H9 (cell line): ENCODE results near the gene XRRA1. TPM values are rescaled to one million over a fixed set of nuclear protein-coding genes. Genes with fewer than 3 reads are reported as not detected.

Experiments
- DNase-seq: peaks from one replicate; pipeline ENCODE4 v3.0.0-alpha.2; 2017
- H2AFZ ChIP-seq: one replicate; pipeline ENCODE4 v1.6.1; 2013; ENCODE audit warnings: mild to moderate bottlenecking, low read length, control low read depth, moderate library complexity
- H2AK5ac ChIP-seq: 2 replicates; pipeline ENCODE4 v1.6.1; 2013; ENCODE audit warnings: low read length, control low read depth, mixed read lengths; ENCODE audit not compliant: insufficient read length
- H2BK120ac ChIP-seq: one replicate; pipeline ENCODE4 v1.6.1; 2013; ENCODE audit warnings: low read depth, mild to moderate bottlenecking, low read length, control low read depth, inconsistent platforms; ENCODE audit not compliant: poor library complexity, severe bottlenecking
- H2BK12ac ChIP-seq: 2 replicates; pipeline ENCODE4 v1.6.1; 2013; ENCODE audit warnings: low read length, control low read depth, mixed read lengths, low read depth; ENCODE audit not compliant: insufficient read length
- H2BK15ac ChIP-seq: 2 replicates; pipeline ENCODE4 v1.6.1; 2013; ENCODE audit warnings: low read depth, low read length, control low read depth
- H2BK20ac ChIP-seq: one replicate; pipeline ENCODE4 v1.6.1; 2013; ENCODE audit warnings: low read depth, mild to moderate bottlenecking, low read length, control low read depth, inconsistent platforms; ENCODE audit not compliant: poor library complexity, severe bottlenecking
- H2BK5ac ChIP-seq: 2 replicates; pipeline ENCODE4 v1.6.1; 2013; ENCODE audit warnings: low read length, control low read depth, mixed read lengths; ENCODE audit not compliant: insufficient read length
- H3K14ac ChIP-seq: 2 replicates; pipeline ENCODE4 v1.6.1; 2013; ENCODE audit warnings: low read length, control low read depth; ENCODE audit not compliant: insufficient read depth
- H3K18ac ChIP-seq: 2 replicates; pipeline ENCODE4 v1.6.1; 2013; ENCODE audit warnings: low read depth, mild to moderate bottlenecking, mixed read lengths, low read length, control low read depth; ENCODE audit not compliant: insufficient read length
- H3K23ac ChIP-seq: 2 replicates; pipeline ENCODE4 v1.6.1; 2013; ENCODE audit warnings: low read length, control low read depth, mixed read lengths, low read depth; ENCODE audit not compliant: insufficient read length
- H3K23me2 ChIP-seq: 2 replicates; pipeline ENCODE4 v1.6.1; 2013; ENCODE audit warnings: low read depth, mild to moderate bottlenecking, mixed read lengths, low read length, control low read depth; ENCODE audit not compliant: insufficient read length, poor library complexity, severe bottlenecking
- H3K27ac ChIP-seq: 2 replicates; pipeline ENCODE4 v1.5.1; 2013; ENCODE audit warnings: low read length, control low read depth, mixed read lengths, low read depth; ENCODE audit not compliant: insufficient read length
- H3K27me3 ChIP-seq: 2 replicates; pipeline ENCODE4 v1.6.1; 2013; ENCODE audit warnings: low read length, control low read depth, inconsistent platforms; ENCODE audit not compliant: insufficient read depth
- H3K4ac ChIP-seq: 2 replicates; pipeline ENCODE4 v1.6.1; 2013; ENCODE audit warnings: low read depth, mild to moderate bottlenecking, control low read depth, inconsistent platforms, low read length, moderate library complexity
- H3K4me1 ChIP-seq: 2 replicates; pipeline ENCODE4 v1.6.1; 2013; ENCODE audit warnings: low read length, control low read depth, inconsistent platforms; ENCODE audit not compliant: insufficient read depth
- H3K4me2 ChIP-seq: 2 replicates; pipeline ENCODE4 v1.6.1; 2013; ENCODE audit warnings: low read length, control low read depth, mixed read lengths; ENCODE audit not compliant: insufficient read length, insufficient read depth
- H3K56ac ChIP-seq: 2 replicates; pipeline ENCODE4 v1.6.1; 2013; ENCODE audit warnings: low read depth, mild to moderate bottlenecking, mixed read lengths, low read length, control low read depth; ENCODE audit not compliant: insufficient read length
- H3K79me1 ChIP-seq: 2 replicates; pipeline ENCODE4 v1.6.1; 2013; ENCODE audit warnings: low read depth, mild to moderate bottlenecking, moderate library complexity, low read length, control low read depth, inconsistent platforms; ENCODE audit not compliant: insufficient read depth, poor library complexity, severe bottlenecking
- H3K79me2 ChIP-seq: 2 replicates; pipeline ENCODE4 v1.6.1; 2013; ENCODE audit warnings: low read length, control low read depth, inconsistent platforms; ENCODE audit not compliant: insufficient read depth
- H3K9ac ChIP-seq: 2 replicates; pipeline ENCODE4 v1.6.1; 2013; ENCODE audit warnings: low read length, control low read depth, mixed read lengths; ENCODE audit not compliant: insufficient read length; ENCODE audit errors: extremely low read depth
- H3K9me3 ChIP-seq: one replicate; pipeline ENCODE4 v1.6.1; 2013; ENCODE audit warnings: low read depth, low read length, inconsistent platforms; ENCODE audit not compliant: control insufficient read depth
- H3T11ph ChIP-seq: one replicate; pipeline ENCODE4 v1.6.1; 2013; ENCODE audit warnings: mild to moderate bottlenecking, low read length, control low read depth, inconsistent platforms
- H4K20me1 ChIP-seq: one replicate; pipeline ENCODE4 v1.6.1; 2013; ENCODE audit not compliant: control insufficient read depth, insufficient read length, insufficient read depth
- H4K5ac ChIP-seq: 2 replicates; pipeline ENCODE4 v1.6.1; 2013; ENCODE audit warnings: low read depth, mild to moderate bottlenecking, mixed read lengths, low read length, control low read depth; ENCODE audit not compliant: insufficient read length
- H4K8ac ChIP-seq: replicated peaks from 2 replicates; pipeline ENCODE4 v1.6.1; 2013; ENCODE audit warnings: low read length, control low read depth, mixed read lengths, low read depth; ENCODE audit not compliant: insufficient read length
- H4K91ac ChIP-seq: 2 replicates; pipeline ENCODE4 v1.6.1; 2013; ENCODE audit warnings: low read depth, mild to moderate bottlenecking, moderate library complexity, mixed read lengths, low read length, control low read depth; ENCODE audit not compliant: insufficient read length
- H3K27ac Mint-ChIP-seq, 3 experiments: 2 replicates in 2 of 3; 3 replicates in 1 of 3; pipeline ENCODE4 v1.8.0; 2020 to 2021; ENCODE audit warnings: mixed read lengths in 3 of 3, mild to moderate bottlenecking in 1 of 3, moderate library complexity in 1 of 3
- H3K27me3 Mint-ChIP-seq: 2 replicates; pipeline ENCODE4 v1.8.0; 2021; ENCODE audit warnings: low read depth, mild to moderate bottlenecking, moderate library complexity, mixed read lengths
- H3K36me3 Mint-ChIP-seq, 3 experiments: 2 replicates in 2 of 3; 3 replicates in 1 of 3; pipeline ENCODE4 v1.8.0; 2020 to 2021; ENCODE audit warnings: low read depth in 3 of 3, mixed read lengths in 3 of 3; ENCODE audit not compliant: insufficient read depth in 1 of 3
- H3K4me1 Mint-ChIP-seq, 2 experiments: 2 replicates each; pipeline ENCODE4 v1.8.0; 2020; ENCODE audit warnings: mixed read lengths in 2 of 2
- H3K4me3 Mint-ChIP-seq, 2 experiments: 2 replicates in 1 of 2; 3 replicates in 1 of 2; pipeline ENCODE4 v1.8.0; 2020 to 2021; ENCODE audit warnings: mild to moderate bottlenecking in 2 of 2, mixed read lengths in 2 of 2, moderate library complexity in 1 of 2
- H3K9me3 Mint-ChIP-seq, 2 experiments: 2 replicates in 1 of 2; 3 replicates in 1 of 2; pipeline ENCODE4 v1.8.0; 2020; ENCODE audit warnings: mild to moderate bottlenecking in 2 of 2, mixed read lengths in 2 of 2, moderate library complexity in 1 of 2
- CTCF ChIP-seq: fragments of 200-600 bp; sonication (generic); conservative IDR thresholded peaks from 3 replicates; pipeline ENCODE4 v1.8.0; 2021; ENCODE audit warnings: antibody characterized with exemption, mild to moderate bottlenecking
- WGBS: extraction: QIAGEN DNeasy Blood & Tissue Kit; methylation state at CpG from one replicate; pipeline ENCODE4 v1.1.7; 2013; ENCODE audit warnings: missing lambda C conversion rate, low lambda C conversion rate, mixed read lengths; ENCODE audit not compliant: insufficient read length; ENCODE audit errors: extremely low coverage; 5-methylcytosine and 5-hydroxymethylcytosine counted together
- total RNA-seq: library from RNA; stranded (reverse); gene quantifications from 2 replicates; pipeline ENCODE4 v1.2.1, GENCODE V29; 2021

The XRRA1 gene
- total RNA-seq, 1 experiment from 2014 or later: 4.5 TPM

GRCh38 chr11:74929431-74930363 lies 19.2 kb downstream of the XRRA1 start:
- peaks cover 0 to 5% (median 0%) of the 10 kb centered on the region in 3 experiments; a peak in 4 of 7 replicates for H3K36me3 Mint-ChIP-seq
- no peak overlapping the region for H4K91ac ChIP-seq
- no peak overlapping the region for H3K4me3 Mint-ChIP-seq
- no peak overlapping the region for H3K4ac ChIP-seq
- no peak overlapping the region for H4K5ac ChIP-seq
- no peak overlapping the region for H3K4me2 ChIP-seq
- no peaks in the 10 kb centered on the region for H3K9me3 Mint-ChIP-seq
- H3K18ac ChIP-seq: no peak overlapping the region
- WGBS: no CpG with 5 or more reads among the region's 8 CpGs
- no peaks in the 10 kb centered on the region for H3K9me3 ChIP-seq
- DNase-seq: peak; percentile 65
- H3K23ac ChIP-seq: no peak overlapping the region
- H3K23me2 ChIP-seq: no peaks in the 10 kb centered on the region
- H2AFZ ChIP-seq: no peak overlapping the region
- no peak overlapping the region for H2AK5ac ChIP-seq
- H2BK120ac ChIP-seq: no peak overlapping the region
- H3K79me1 ChIP-seq: no peaks in the 10 kb centered on the region
- H4K20me1 ChIP-seq: no peaks in the 10 kb centered on the region
- no peak overlapping the region for H3K27ac ChIP-seq
- H3K56ac ChIP-seq: no peak overlapping the region
- H4K8ac ChIP-seq: no peak overlapping the region
- no peak overlapping the region for H3K14ac ChIP-seq
- H2BK20ac ChIP-seq: no peak overlapping the region
- no peaks in the 10 kb centered on the region for H3K4me1 Mint-ChIP-seq
- no peak overlapping the region for H2BK5ac ChIP-seq
- no peaks in the 10 kb centered on the region for H3K27me3 ChIP-seq
- H2BK12ac ChIP-seq: no peak overlapping the region
- H3K9ac ChIP-seq: no peak overlapping the region
- no peak overlapping the region for H3T11ph ChIP-seq
- peak; percentile 94 for TF ChIP-seq CTCF
- H3K79me2 ChIP-seq: no peaks in the 10 kb centered on the region
- no peak overlapping the region for H3K27ac Mint-ChIP-seq
- no peak overlapping the region for H2BK15ac ChIP-seq
- H3K4me1 ChIP-seq: no peaks in the 10 kb centered on the region
- no peaks in the 10 kb centered on the region; the same call in 1 of the 2 replicates for H3K27me3 Mint-ChIP-seq
